Measurements from ENCODE around the gene FLNC. TPM values are rescaled to one million over a fixed set of nuclear protein-coding genes. Genes with fewer than 3 reads are reported as not detected.

The FLNC gene
- total RNA-seq, 3 donors from 2014 or later (not counting 1 experiment from before 2014, with no cell fraction given): 0.05 to 0.25 TPM; not detected in 1

GRCh38 chr7:128860158-128861073 is 30.2 kb downstream of the FLNC start:
- H3K4me3 Mint-ChIP-seq: no peak overlapping the region
- H3K27me3 ChIP-seq (ENCODE audit: control insufficient read depth, insufficient read depth, low read length): no peaks in the 10 kb centered on the region
- peaks cover 19% of the 10 kb centered on the region for H3K4me1 ChIP-seq (ENCODE audit: control insufficient read depth, insufficient read depth, low read length)
- H3K27ac ChIP-seq (ENCODE audit: low read length): no peak overlapping the region
- H3K9me3 Mint-ChIP-seq: no peaks in the 10 kb centered on the region
- H3K36me3 Mint-ChIP-seq: no peaks in the 10 kb centered on the region
- peak overlapping the region in 1 of 2 donors; percentile 1 for H3K27ac Mint-ChIP-seq
- DNase-seq (no peak), ATAC-seq (no peak)
- 40% methylated on average over 5 of the region's 10 CpGs for WGBS (ENCODE audit: insufficient coverage)
- no peaks in the 10 kb centered on the region for H3K9me3 ChIP-seq (ENCODE audit: control insufficient read depth, insufficient read depth, low read length)
- H3K4me3 ChIP-seq (ENCODE audit: low read length): no peak overlapping the region
- peaks cover 5% of the 10 kb centered on the region for H3K36me3 ChIP-seq (ENCODE audit: control insufficient read depth, insufficient read depth, low read length)
- no peak for TF ChIP-seq CTCF (IDR thresholded peaks at IDR 0.05)
- no peaks in the 10 kb centered on the region for H3K27me3 Mint-ChIP-seq (ENCODE audit: low read depth in 2 of 2)
- intact Hi-C loops (cut with micrococcal nuclease): no loop called here
- H3K4me1 Mint-ChIP-seq: peaks cover 14 to 29% of the 10 kb centered on the region in 2 donors

- H3K9me3 ChIP-seq (ENCODE audit: control insufficient read depth, insufficient read depth, low read length): no peaks in the 10 kb centered on the region
- ATAC-seq: no peak
These were observed 31.9 kb downstream of the FLNC start for GRCh38 chr7:128861957-128862570.

GRCh38 chr7:128862571-128863432 is 32.6 kb downstream of the FLNC start, which contains the start of gene ATP6V1F:
Gene ATP6V1F, plus strand, starts transcription at chr7:128862856. Its CDS starts 49 bp downstream, at chr7:128862905.
- intact Hi-C loops (cut with micrococcal nuclease): no loop called here

More at GRCh38 chr7:128861957-128862570, 31.9 kb downstream of the FLNC start:
- H3K9me3 Mint-ChIP-seq: no peaks in the 10 kb centered on the region
- H3K4me1 ChIP-seq (ENCODE audit: control insufficient read depth, insufficient read depth, low read length): peaks cover 19% of the 10 kb centered on the region
- intact Hi-C loops (cut with micrococcal nuclease): no loop called here
- H3K27ac Mint-ChIP-seq: peak overlapping the region; percentile 88 to 96
- no peak for TF ChIP-seq CTCF (IDR thresholded peaks at IDR 0.05)
- no peaks in the 10 kb centered on the region for H3K36me3 Mint-ChIP-seq
- peak overlapping the region; percentile 73 for H3K4me3 ChIP-seq (ENCODE audit: low read length)
- 76% methylated on average over 15 of the region's 15 CpGs for WGBS (ENCODE audit: insufficient coverage)
- no peaks in the 10 kb centered on the region for H3K27me3 ChIP-seq (ENCODE audit: control insufficient read depth, insufficient read depth, low read length)
- H3K4me3 Mint-ChIP-seq: peak overlapping the region; percentile 98
- H3K27me3 Mint-ChIP-seq (ENCODE audit: low read depth in 2 of 2): no peaks in the 10 kb centered on the region
- no peak for DNase-seq
- peak overlapping the region; percentile 25 for H3K27ac ChIP-seq (ENCODE audit: low read length)
- peaks cover 7% of the 10 kb centered on the region for H3K36me3 ChIP-seq (ENCODE audit: control insufficient read depth, insufficient read depth, low read length)
- H3K4me1 Mint-ChIP-seq: peaks cover 16 to 34% of the 10 kb centered on the region in 2 donors

More at GRCh38 chr7:128862571-128863432, 32.6 kb downstream of the FLNC start, which contains the start of gene ATP6V1F:
- ATAC-seq: peak; percentile 87 to 93 (median 91)
- Mint-ChIP-seq H3K36me3 (no peaks in the 10 kb centered on the region), H3K9me3 (no peaks in the 10 kb centered on the region), H3K4me1 (peaks cover 16 to 34% of the 10 kb centered on the region in 2 donors), H3K4me3 (peak within 1 kb of the TSS; percentile 98), H3K27me3 (ENCODE audit: low read depth in 2 of 2) (no peaks in the 10 kb centered on the region), H3K27ac (peak within 1 kb of the TSS; percentile 88 to 96)
- peaks cover 7% of the 10 kb centered on the region for H3K36me3 ChIP-seq (ENCODE audit: control insufficient read depth, insufficient read depth, low read length)
- peaks cover 19% of the 10 kb centered on the region for H3K4me1 ChIP-seq (ENCODE audit: control insufficient read depth, insufficient read depth, low read length)
- peak within 1 kb of the TSS; percentile 74 for H3K27ac ChIP-seq (ENCODE audit: low read length)
- DNase-seq: peak; percentile 99
- no peaks in the 10 kb centered on the region for H3K9me3 ChIP-seq (ENCODE audit: control insufficient read depth, insufficient read depth, low read length)
- no peak for TF ChIP-seq CTCF (IDR thresholded peaks at IDR 0.05)
- no peaks in the 10 kb centered on the region for H3K27me3 ChIP-seq (ENCODE audit: control insufficient read depth, insufficient read depth, low read length)
- H3K4me3 ChIP-seq (ENCODE audit: low read length): peak within 1 kb of the TSS; percentile 73
- WGBS (ENCODE audit: insufficient coverage): under 1% methylated on average over 65 of the region's 65 CpGs

Measured in natural killer cell (primary cell).